ENCODE measurements around the gene SPRING1.

DNA sequence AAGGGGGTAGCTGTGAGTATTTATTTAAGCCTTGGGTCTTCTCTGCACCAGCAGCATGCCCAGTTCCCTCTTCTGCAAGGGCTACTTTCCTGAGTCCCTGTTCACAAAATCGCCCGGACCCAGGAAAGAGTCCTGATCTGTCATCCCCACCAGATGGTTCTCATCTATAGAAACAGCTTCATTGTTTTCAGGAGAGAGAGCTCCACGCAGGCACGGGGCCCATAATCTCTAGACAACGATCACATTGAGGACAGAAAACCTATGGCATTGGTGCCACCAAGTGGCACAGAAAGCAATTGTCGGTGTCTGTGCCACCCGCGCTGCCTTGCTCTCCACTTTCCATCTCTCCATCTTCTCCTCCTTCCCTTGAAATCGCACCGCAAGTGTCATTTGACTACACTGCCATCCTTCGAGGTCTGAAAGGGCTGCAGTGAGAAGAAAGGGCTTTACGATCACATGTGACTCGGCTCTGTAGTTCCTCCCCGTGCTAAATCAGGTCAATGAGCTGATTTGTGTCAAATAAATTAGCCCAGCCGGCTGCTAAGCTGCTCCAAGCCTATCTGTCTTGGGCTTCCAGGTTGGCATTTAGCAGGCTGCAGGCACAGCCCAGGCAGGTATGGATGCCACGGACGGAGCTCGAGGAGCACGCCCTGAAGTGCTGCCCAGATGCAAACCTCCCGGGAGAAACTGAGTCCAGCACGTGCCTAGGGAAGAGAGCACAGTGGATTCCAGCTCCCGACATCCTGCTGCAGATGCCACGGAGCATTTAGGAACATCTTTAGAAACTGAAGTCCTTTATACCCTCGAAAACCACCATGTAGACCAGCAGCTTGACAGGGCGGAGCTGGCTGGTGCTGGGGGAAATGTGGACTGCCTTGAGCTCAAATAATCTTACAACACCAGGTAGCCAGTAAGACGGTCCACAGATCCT lies 28.8 kb downstream of the SPRING1 start:
- TF ChIP-seq, protein P1, sequence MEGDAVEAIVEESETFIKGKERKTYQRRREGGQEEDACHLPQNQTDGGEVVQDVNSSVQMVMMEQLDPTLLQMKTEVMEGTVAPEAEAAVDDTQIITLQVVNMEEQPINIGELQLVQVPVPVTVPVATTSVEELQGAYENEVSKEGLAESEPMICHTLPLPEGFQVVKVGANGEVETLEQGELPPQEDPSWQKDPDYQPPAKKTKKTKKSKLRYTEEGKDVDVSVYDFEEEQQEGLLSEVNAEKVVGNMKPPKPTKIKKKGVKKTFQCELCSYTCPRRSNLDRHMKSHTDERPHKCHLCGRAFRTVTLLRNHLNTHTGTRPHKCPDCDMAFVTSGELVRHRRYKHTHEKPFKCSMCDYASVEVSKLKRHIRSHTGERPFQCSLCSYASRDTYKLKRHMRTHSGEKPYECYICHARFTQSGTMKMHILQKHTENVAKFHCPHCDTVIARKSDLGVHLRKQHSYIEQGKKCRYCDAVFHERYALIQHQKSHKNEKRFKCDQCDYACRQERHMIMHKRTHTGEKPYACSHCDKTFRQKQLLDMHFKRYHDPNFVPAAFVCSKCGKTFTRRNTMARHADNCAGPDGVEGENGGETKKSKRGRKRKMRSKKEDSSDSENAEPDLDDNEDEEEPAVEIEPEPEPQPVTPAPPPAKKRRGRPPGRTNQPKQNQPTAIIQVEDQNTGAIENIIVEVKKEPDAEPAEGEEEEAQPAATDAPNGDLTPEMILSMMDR (IDR thresholded peaks at IDR 0.05), result peak in 1 of 3 donors; percentile 36
- TF ChIP-seq POLR2A (IDR thresholded peaks at IDR 0.05) (no peak), EP300 (IDR thresholded peaks at IDR 0.05) (no peak)
